Naive thymus-derived CD4-positive, alpha-beta T cell (primary cell): ENCODE results near the gene RAB31. TPM values are rescaled to one million over a fixed set of nuclear protein-coding genes. Genes with fewer than 3 reads are reported as not detected.

ENCODE experiments used
- ATAC-seq: fragments of 150-1000 bp; cut with Tn5 transposase; 2 replicates; pipeline ENCODE4 v1.10.0; 2021; ENCODE audit warnings: mild to moderate bottlenecking, moderate library complexity
- CTCF ChIA-PET: fragments of 350-600 bp; sonication (Branson Sonifier 250); formaldehyde crosslinking; loops from one replicate; lab custom pipeline; 2021; ENCODE audit warnings: antibody characterized with exemption; lab: Charles Lee
- POLR2A ChIA-PET: fragments of 350-600 bp; sonication (Branson Sonifier 250); formaldehyde crosslinking; loops from one replicate; lab custom pipeline; 2021; ENCODE audit warnings: antibody characterized with exemption, inconsistent platforms; lab: Charles Lee
- DNase-seq, 9 donors: peaks; one replicate each; pipeline versions ENCODE4 v3.0.0 to v3.0.0-alpha.2; 2020 to 2022; ENCODE audit warnings: mixed read lengths in 1 of 9
- H3K27ac ChIP-seq: one replicate; pipeline ENCODE4 v1.7.0; 2013; ENCODE audit warnings: mild to moderate bottlenecking, low read depth, low read length, moderate library complexity
- H3K27me3 ChIP-seq, 2 donors: one replicate each; pipeline ENCODE4 v1.7.0; 2013; ENCODE audit warnings: low read length in 2 of 2, mild to moderate bottlenecking in 2 of 2, moderate library complexity in 2 of 2; ENCODE audit not compliant: control insufficient read depth in 2 of 2, insufficient read depth in 2 of 2
- H3K36me3 ChIP-seq, 3 experiments: 1 replicate in 2 of 3; 2 replicates in 1 of 3; pipeline ENCODE4 v1.7.0; 2013; ENCODE audit warnings: low read length in 3 of 3, mild to moderate bottlenecking in 3 of 3, moderate library complexity in 1 of 3; ENCODE audit not compliant: insufficient read depth in 3 of 3, control insufficient read depth in 2 of 3
- H3K4me1 ChIP-seq, 2 donors: one replicate each; pipeline ENCODE4 v1.7.0; 2013; ENCODE audit warnings: low read length in 2 of 2, mild to moderate bottlenecking in 2 of 2, moderate library complexity in 1 of 2; ENCODE audit not compliant: control insufficient read depth in 2 of 2, insufficient read depth in 2 of 2
- H3K4me3 ChIP-seq: 2 replicates; pipeline ENCODE4 v1.7.0; 2013; ENCODE audit warnings: mild to moderate bottlenecking, low read length
- H3K9me3 ChIP-seq, 3 experiments: 1 replicate in 2 of 3; 2 replicates in 1 of 3; pipeline ENCODE4 v1.7.0; 2013; ENCODE audit warnings: low read length in 3 of 3; ENCODE audit not compliant: control insufficient read depth in 2 of 3
- H3K27ac Mint-ChIP-seq, 9 donors: one replicate each; pipeline ENCODE4 v1.8.0; 2020 to 2022; ENCODE audit warnings: mixed read lengths in 9 of 9, mild to moderate bottlenecking in 8 of 9, moderate library complexity in 5 of 9, inconsistent platforms in 2 of 9
- H3K27me3 Mint-ChIP-seq, 5 donors: one replicate each; pipeline ENCODE4 v1.8.0; 2021 to 2022; ENCODE audit warnings: mixed read lengths in 5 of 5, mild to moderate bottlenecking in 1 of 5
- H3K36me3 Mint-ChIP-seq, 5 donors: one replicate each; pipeline ENCODE4 v1.8.0; 2020 to 2022; ENCODE audit warnings: mixed read lengths in 5 of 5, mild to moderate bottlenecking in 3 of 5, inconsistent platforms in 1 of 5
- H3K4me1 Mint-ChIP-seq, 7 donors: one replicate each; pipeline ENCODE4 v1.8.0; 2020 to 2022; ENCODE audit warnings: mixed read lengths in 7 of 7, mild to moderate bottlenecking in 3 of 7, inconsistent platforms in 1 of 7
- H3K4me3 Mint-ChIP-seq, 10 donors: one replicate each; pipeline ENCODE4 v1.8.0; 2020 to 2022; ENCODE audit warnings: mild to moderate bottlenecking in 10 of 10, mixed read lengths in 10 of 10, moderate library complexity in 6 of 10, inconsistent platforms in 2 of 10
- H3K9me3 Mint-ChIP-seq, 11 donors: one replicate each; pipeline ENCODE4 v1.8.0; 2020 to 2022; ENCODE audit warnings: mixed read lengths in 11 of 11, mild to moderate bottlenecking in 4 of 11, inconsistent platforms in 1 of 11, moderate library complexity in 1 of 11
- intact Hi-C, 2 donors: fragments of 100-400 bp; cut with micrococcal nuclease; formaldehyde crosslinking; loops; one replicate each; pipeline ENCODE4 v1.15.1; 2023
- polyA plus RNA-seq, 2 donors: library from polyadenylated mRNA; unstranded; fragments of 300-500 nt; fragmentation: Illumina TruSeq; gene quantifications; one replicate each; pipeline ENCODE4 v1.2.3, GENCODE V29; 2021
- total RNA-seq, 6 experiments: library from RNA in 5 of 6; stranded (reverse) in 5 of 6; gene quantifications; 1 replicate in 5 of 6; 2 replicates in 1 of 6; pipeline ENCODE4 v1.2.3 and lab custom pipeline; 2021 to 2026

RAB31 gene
- total and polyA plus RNA-seq, 7 experiments from 2014 or later, result 0.41 to 48.6 (median 2.3) TPM

GRCh38 chr18:9682572-9682971 is 25.5 kb upstream of the RAB31 start:
- peaks cover 5 to 39% (median 10%) of the 10 kb centered on the region in 5 donors for H3K27me3 Mint-ChIP-seq
- peaks cover 0 to 1% (median 0%) of the 10 kb centered on the region in 11 donors for H3K9me3 Mint-ChIP-seq
- H3K4me1 Mint-ChIP-seq, result peaks cover 0 to 12% (median 7%) of the 10 kb centered on the region in 7 donors
- DNase-seq (no peak), ATAC-seq (no peak)
- no peaks in the 10 kb centered on the region for H3K36me3 Mint-ChIP-seq
- no peak overlapping the region for H3K4me3 Mint-ChIP-seq
- intact Hi-C loops, result no loop called here
- no peaks in the 10 kb centered on the region for H3K9me3 ChIP-seq
- no peaks in the 10 kb centered on the region for H3K4me1 ChIP-seq
- ChIA-PET CTCF (no interaction called here), POLR2A (no interaction called here)
- H3K27ac ChIP-seq, result no peak overlapping the region
- H3K4me3 ChIP-seq, result no peak overlapping the region
- H3K27ac Mint-ChIP-seq, result no peak overlapping the region
- no peaks in the 10 kb centered on the region for H3K36me3 ChIP-seq
- no peaks in the 10 kb centered on the region for H3K27me3 ChIP-seq

- peaks cover 0 to 12% (median 7%) of the 10 kb centered on the region in 7 donors for H3K4me1 Mint-ChIP-seq
- DNase-seq (no peak), ATAC-seq (peak; percentile 51)
- intact Hi-C loops, result no loop called here
- H3K9me3 Mint-ChIP-seq, result peaks cover 0 to 1% (median 0%) of the 10 kb centered on the region in 11 donors
- no peaks in the 10 kb centered on the region for H3K36me3 ChIP-seq
- H3K36me3 Mint-ChIP-seq, result no peaks in the 10 kb centered on the region
- POLR2A ChIA-PET, result no interaction called here
- H3K27me3 Mint-ChIP-seq, result peaks cover 5 to 39% (median 10%) of the 10 kb centered on the region in 5 donors
- H3K27ac Mint-ChIP-seq, result no peak overlapping the region
- no peaks in the 10 kb centered on the region for H3K9me3 ChIP-seq
- no peaks in the 10 kb centered on the region for H3K27me3 ChIP-seq
- no peaks in the 10 kb centered on the region for H3K4me1 ChIP-seq
- H3K4me3 Mint-ChIP-seq, result no peak overlapping the region
- no peak overlapping the region for H3K27ac ChIP-seq
- CTCF ChIA-PET, result no interaction called here
- no peak overlapping the region for H3K4me3 ChIP-seq
These were observed 24.4 kb upstream of the RAB31 start for GRCh38 chr18:9683418-9684396.

GRCh38 chr18:9684881-9685614 is 23.1 kb upstream of the RAB31 start:
- intact Hi-C loops, result no loop called here
- ChIA-PET POLR2A (no interaction called here), CTCF (no interaction called here)
- ATAC-seq, result no peak
- Histone ChIP-seq H3K36me3 (no peaks in the 10 kb centered on the region), H3K27ac (no peak overlapping the region), H3K4me1 (no peaks in the 10 kb centered on the region), H3K4me3 (no peak overlapping the region), H3K9me3 (no peaks in the 10 kb centered on the region), H3K27me3 (no peaks in the 10 kb centered on the region)
- Mint-ChIP-seq H3K9me3 (peaks cover 0 to 3% (median 0%) of the 10 kb centered on the region in 11 donors), H3K4me3 (peak overlapping the region in 3 of 10 donors; percentile 14 to 16 (median 14)), H3K4me1 (peaks cover 0 to 12% (median 7%) of the 10 kb centered on the region in 7 donors), H3K27me3 (peaks cover 5 to 39% (median 10%) of the 10 kb centered on the region in 5 donors), H3K36me3 (no peaks in the 10 kb centered on the region), H3K27ac (peak overlapping the region in 1 of 9 donors; percentile 13)
- no peak for DNase-seq

GRCh38 chr18:9685615-9685890 is 22.5 kb upstream of the RAB31 start:
- Histone ChIP-seq H3K27me3 (no peaks in the 10 kb centered on the region), H3K36me3 (no peaks in the 10 kb centered on the region), H3K9me3 (no peaks in the 10 kb centered on the region), H3K4me1 (no peaks in the 10 kb centered on the region), H3K4me3 (no peak overlapping the region), H3K27ac (no peak overlapping the region)
- Mint-ChIP-seq H3K27me3 (peaks cover 5 to 36% (median 10%) of the 10 kb centered on the region in 5 donors), H3K27ac (no peak overlapping the region), H3K36me3 (no peaks in the 10 kb centered on the region), H3K4me1 (peaks cover 0 to 12% (median 7%) of the 10 kb centered on the region in 7 donors), H3K4me3 (no peak overlapping the region), H3K9me3 (peaks cover 0 to 3% (median 0%) of the 10 kb centered on the region in 11 donors)
- CTCF ChIA-PET, result no interaction called here
- ATAC-seq, result no peak
- POLR2A ChIA-PET, result no interaction called here
- intact Hi-C loops, result no loop called here
- DNase-seq, result no peak

- Mint-ChIP-seq H3K9me3 (peaks cover 0 to 3% (median 0%) of the 10 kb centered on the region in 11 donors), H3K4me3 (no peak overlapping the region), H3K27ac (no peak overlapping the region), H3K27me3 (peaks cover 0 to 21% (median 4%) of the 10 kb centered on the region in 5 donors), H3K4me1 (peaks cover 0 to 12% (median 7%) of the 10 kb centered on the region in 7 donors), H3K36me3 (no peaks in the 10 kb centered on the region)
- Histone ChIP-seq H3K27me3 (no peaks in the 10 kb centered on the region), H3K4me3 (no peak overlapping the region), H3K9me3 (no peaks in the 10 kb centered on the region), H3K4me1 (no peaks in the 10 kb centered on the region), H3K27ac (no peak overlapping the region), H3K36me3 (no peaks in the 10 kb centered on the region)
- no peak for DNase-seq
- ChIA-PET CTCF (no interaction called here), POLR2A (no interaction called here)
- ATAC-seq, result no peak
- intact Hi-C loops, result no loop called here
These were observed 19.9 kb upstream of the RAB31 start for GRCh38 chr18:9688036-9688741.

GRCh38 chr18:9689253-9689652 is 18.8 kb upstream of the RAB31 start:
- Histone ChIP-seq H3K4me3 (no peak overlapping the region), H3K27ac (no peak overlapping the region), H3K9me3 (no peaks in the 10 kb centered on the region), H3K27me3 (no peaks in the 10 kb centered on the region), H3K4me1 (no peaks in the 10 kb centered on the region), H3K36me3 (no peaks in the 10 kb centered on the region)
- ChIA-PET CTCF (no interaction called here), POLR2A (no interaction called here)
- ATAC-seq, result no peak
- Mint-ChIP-seq H3K27me3 (peaks cover 0 to 17% (median 0%) of the 10 kb centered on the region in 5 donors), H3K36me3 (no peaks in the 10 kb centered on the region), H3K27ac (no peak overlapping the region), H3K4me1 (peaks cover 0 to 12% (median 7%) of the 10 kb centered on the region in 7 donors), H3K4me3 (no peak overlapping the region), H3K9me3 (peaks cover 0 to 3% (median 0%) of the 10 kb centered on the region in 11 donors)
- DNase-seq, result no peak
- intact Hi-C loops, result no loop called here
